Lower lobe of right lung (tissue), 2 donors: ENCODE data around the gene PAK6. TPM values are rescaled to one million over a fixed set of nuclear protein-coding genes. Genes with fewer than 3 reads are reported as not detected.

ENCODE experiments used
- ATAC-seq, 2 donors: fragments of 200-7000 bp; cut with Tn5 transposase; one replicate each; pipeline ENCODE4 v1.9.1; 2020 to 2022; ENCODE audit warnings: mild to moderate bottlenecking in 2 of 2, moderate library complexity in 2 of 2
- DNase-seq: peaks from one replicate; pipeline ENCODE4 v3.0.0-alpha.2; 2020
- H3K27ac ChIP-seq: fragments of 200-600 bp; one replicate; pipeline ENCODE4 v1.8.0; 2022
- H3K27me3 ChIP-seq: fragments of 200-600 bp; one replicate; pipeline ENCODE4 v1.8.0; 2022; ENCODE audit warnings: low read depth
- H3K36me3 ChIP-seq: fragments of 200-600 bp; one replicate; pipeline ENCODE4 v1.8.0; 2022; ENCODE audit warnings: mild to moderate bottlenecking
- H3K4me1 ChIP-seq: fragments of 200-600 bp; one replicate; pipeline ENCODE4 v1.8.0; 2022
- H3K4me3 ChIP-seq: fragments of 200-600 bp; one replicate; pipeline ENCODE4 v1.8.0; 2022; ENCODE audit warnings: mild to moderate bottlenecking
- H3K9me3 ChIP-seq: fragments of 200-600 bp; one replicate; pipeline ENCODE4 v1.8.0; 2022
- CTCF ChIP-seq: fragments of 200-600 bp; IDR thresholded peaks from one replicate; pipeline ENCODE4 v1.8.0; 2022; ENCODE audit warnings: antibody characterized with exemption, mild to moderate bottlenecking
- intact Hi-C: fragments of 100-400 bp; cut with DNase I; formaldehyde crosslinking; loops from one replicate; pipeline ENCODE4 v1.11.0; 2022
- total RNA-seq: library from RNA; stranded (reverse); fragmentation: NEBNext Ultra II Directional; extraction: Animal tissue kit (Norgen Biotek cat#: 25700); gene quantifications from one replicate; pipeline ENCODE4 v1.2.1, GENCODE V29; 2021
- donor health status: DM: no; HTN: yes; CAD: no; lungs with severe emphysema.

The PAK6 gene
- total RNA-seq, 1 donor from 2014 or later = 5.6 TPM

DNA sequence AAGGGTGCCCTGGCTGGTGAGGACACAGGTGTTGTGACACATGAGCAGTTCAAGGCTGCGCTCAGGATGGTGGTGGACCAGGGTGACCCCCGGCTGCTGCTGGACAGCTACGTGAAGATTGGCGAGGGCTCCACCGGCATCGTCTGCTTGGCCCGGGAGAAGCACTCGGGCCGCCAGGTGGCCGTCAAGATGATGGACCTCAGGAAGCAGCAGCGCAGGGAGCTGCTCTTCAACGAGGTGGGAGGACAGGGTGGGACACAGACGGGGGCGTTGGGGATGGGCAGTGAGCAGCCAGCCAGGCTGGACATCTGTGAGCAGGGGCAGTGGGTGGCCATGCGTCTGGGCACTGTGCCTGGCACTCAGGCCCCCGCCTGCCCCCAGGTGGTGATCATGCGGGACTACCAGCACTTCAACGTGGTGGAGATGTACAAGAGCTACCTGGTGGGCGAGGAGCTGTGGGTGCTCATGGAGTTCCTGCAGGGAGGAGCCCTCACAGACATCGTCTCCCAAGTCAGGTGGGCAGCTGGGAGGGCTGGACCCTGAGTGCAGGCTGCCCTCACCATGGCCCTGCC is 33.7 kb downstream of the PAK6 start:
- H3K27me3 ChIP-seq = peaks cover under 1% of the 10 kb centered on the region
- no peak overlapping the region for H3K27ac ChIP-seq
- H3K4me1 ChIP-seq = peaks cover 4% of the 10 kb centered on the region
- H3K4me3 ChIP-seq = no peak overlapping the region
- H3K9me3 ChIP-seq = no peaks in the 10 kb centered on the region
- no peaks in the 10 kb centered on the region for H3K36me3 ChIP-seq
- intact Hi-C loops = loop anchor here (5.0 to 10.0 kb wide), 2 partner anchors 55 to 228 kb away; no protein-coding TSS in a partner anchor
- ATAC-seq (no peak), DNase-seq (no peak)
- TF ChIP-seq CTCF = no peak

- no peaks in the 10 kb centered on the region for H3K36me3 ChIP-seq
- H3K27ac ChIP-seq = no peak overlapping the region
- intact Hi-C loops = loop anchor here (5.0 to 10.0 kb wide), 2 partner anchors 56 to 229 kb away; no protein-coding TSS in a partner anchor
- no peaks in the 10 kb centered on the region for H3K9me3 ChIP-seq
- ATAC-seq (no peak), DNase-seq (no peak)
- TF ChIP-seq CTCF = no peak
- H3K4me1 ChIP-seq = peaks cover 12% of the 10 kb centered on the region
- peaks cover 9% of the 10 kb centered on the region for H3K27me3 ChIP-seq
- no peak overlapping the region for H3K4me3 ChIP-seq
Observed at GRCh38 chr15:40273428-40273827, 34.6 kb downstream of the PAK6 start.

DNA sequence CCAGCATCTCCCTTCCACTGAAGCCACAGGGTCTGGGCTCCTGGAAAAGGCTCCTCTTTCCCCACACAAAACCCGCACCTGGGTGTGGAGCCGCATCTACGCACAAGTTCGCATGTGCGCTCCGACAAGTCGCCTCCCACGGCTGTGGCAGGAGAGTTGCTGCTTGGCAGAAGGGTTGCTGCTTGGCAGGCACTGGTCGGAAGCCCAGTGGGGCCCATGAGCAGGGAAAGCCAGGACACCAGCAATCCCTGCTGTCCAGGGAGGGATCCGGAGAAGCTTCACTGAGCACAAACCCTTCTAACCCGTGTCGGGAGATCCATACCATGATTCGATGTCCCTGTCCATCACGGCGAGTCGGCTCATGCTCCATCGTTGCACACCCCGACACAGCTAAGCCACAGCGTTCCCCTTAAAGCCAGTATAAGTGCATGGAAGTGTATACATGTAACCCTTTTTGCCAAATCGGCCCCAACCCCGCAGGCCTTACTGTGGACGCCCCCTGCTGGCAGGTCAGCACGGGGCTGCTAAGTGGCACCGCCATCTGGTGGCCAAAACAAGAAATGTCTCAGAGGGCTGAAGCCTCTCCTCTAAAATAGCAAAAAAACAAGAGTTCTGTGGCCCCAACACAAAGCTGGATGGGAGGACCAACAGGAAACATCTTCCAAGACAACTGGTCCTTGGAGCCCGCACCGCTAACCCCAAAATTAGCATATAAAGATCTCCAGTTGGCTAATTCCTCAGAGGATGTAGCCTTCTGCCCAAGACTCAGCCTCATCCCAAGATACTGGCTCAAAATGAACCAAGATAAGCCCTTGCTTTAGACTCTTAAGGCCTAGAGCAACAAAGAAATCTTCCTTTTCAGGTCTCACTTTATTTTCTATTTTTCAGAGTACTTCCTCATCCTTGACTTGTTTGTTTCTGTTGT is 35.7 kb downstream of the PAK6 start:
- Histone ChIP-seq H3K4me3 (no peak overlapping the region), H3K4me1 (peaks cover 18% of the 10 kb centered on the region), H3K36me3 (no peaks in the 10 kb centered on the region), H3K9me3 (no peaks in the 10 kb centered on the region), H3K27ac (no peak overlapping the region), H3K27me3 (peaks cover 21% of the 10 kb centered on the region)
- ATAC-seq = peak; percentile 73 to 88
- intact Hi-C loops = loop anchor here (5.0 to 10.0 kb wide), 2 partner anchors 57 to 230 kb away; no protein-coding TSS in a partner anchor
- TF ChIP-seq CTCF = peak; percentile 100
- peak; percentile 85 for DNase-seq

DNA sequence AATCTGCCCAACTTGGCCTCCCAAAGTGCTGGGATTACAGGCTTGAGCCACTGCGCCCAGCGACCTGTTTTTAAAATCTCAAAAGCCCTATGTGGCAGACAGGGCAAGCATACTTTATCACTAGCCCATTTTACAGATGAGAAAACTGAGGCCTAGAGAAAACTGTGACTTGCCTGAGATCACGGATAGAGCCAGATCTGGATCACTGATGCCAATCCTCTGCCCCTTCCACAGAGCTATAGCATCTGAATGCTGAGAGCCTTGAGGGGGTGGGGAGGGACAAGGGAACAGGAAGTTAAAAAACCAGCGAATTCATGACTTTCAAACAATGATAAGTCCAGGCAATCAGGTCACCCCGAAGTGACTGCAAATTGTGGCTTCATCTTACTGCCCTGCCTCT is 36.7 kb downstream of the PAK6 start:
- peaks cover 30% of the 10 kb centered on the region for H3K27me3 ChIP-seq
- H3K4me1 ChIP-seq = peaks cover 23% of the 10 kb centered on the region
- H3K4me3 ChIP-seq = no peak overlapping the region
- ATAC-seq = no peak
- TF ChIP-seq CTCF = no peak
- no peaks in the 10 kb centered on the region for H3K36me3 ChIP-seq
- intact Hi-C loops = loop anchor here (10.0 kb wide), 1 partner anchor 231 kb away; no protein-coding TSS in a partner anchor
- H3K27ac ChIP-seq = no peak overlapping the region
- no peaks in the 10 kb centered on the region for H3K9me3 ChIP-seq
- DNase-seq = no peak

DNA sequence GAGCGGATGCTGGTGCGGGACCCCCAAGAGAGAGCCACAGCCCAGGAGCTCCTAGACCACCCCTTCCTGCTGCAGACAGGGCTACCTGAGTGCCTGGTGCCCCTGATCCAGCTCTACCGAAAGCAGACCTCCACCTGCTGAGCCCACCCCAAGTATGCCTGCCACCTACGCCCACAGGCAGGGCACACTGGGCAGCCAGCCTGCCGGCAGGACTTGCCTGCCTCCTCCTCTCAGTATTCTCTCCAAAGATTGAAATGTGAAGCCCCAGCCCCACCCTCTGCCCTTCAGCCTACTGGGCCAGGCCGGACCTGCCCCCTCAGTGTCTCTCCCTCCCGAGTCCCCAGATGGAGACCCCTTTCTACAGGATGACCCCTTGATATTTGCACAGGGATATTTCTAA is 37.1 kb downstream of the PAK6 start:
- Histone ChIP-seq H3K9me3 (no peaks in the 10 kb centered on the region), H3K4me1 (peaks cover 23% of the 10 kb centered on the region), H3K36me3 (no peaks in the 10 kb centered on the region), H3K27me3 (peaks cover 35% of the 10 kb centered on the region), H3K27ac (no peak overlapping the region), H3K4me3 (no peak overlapping the region)
- intact Hi-C loops = loop anchor here (10.0 kb wide), 1 partner anchor 231 kb away; no protein-coding TSS in a partner anchor
- no peak for TF ChIP-seq CTCF
- DNase-seq (no peak), ATAC-seq (no peak)
